H9 (cell line): ENCODE results near the gene RGS9. TPM values are rescaled to one million over a fixed set of nuclear protein-coding genes. Genes with fewer than 3 reads are reported as not detected.
A peak's percentile ranks its signal among the peaks of the same experiment; 100 is the strongest.

Experiments used
- DNase-seq: peaks from one replicate; pipeline ENCODE4 v3.0.0-alpha.2; 2017
- H2AFZ ChIP-seq: one replicate; pipeline ENCODE4 v1.6.1; 2013; ENCODE audit warnings: mild to moderate bottlenecking, low read length, control low read depth, moderate library complexity
- H2AK5ac ChIP-seq: 2 replicates; pipeline ENCODE4 v1.6.1; 2013; ENCODE audit warnings: low read length, control low read depth, mixed read lengths; ENCODE audit not compliant: insufficient read length
- H2BK120ac ChIP-seq: one replicate; pipeline ENCODE4 v1.6.1; 2013; ENCODE audit warnings: low read depth, mild to moderate bottlenecking, low read length, control low read depth, inconsistent platforms; ENCODE audit not compliant: poor library complexity, severe bottlenecking
- H2BK12ac ChIP-seq: 2 replicates; pipeline ENCODE4 v1.6.1; 2013; ENCODE audit warnings: low read length, control low read depth, mixed read lengths, low read depth; ENCODE audit not compliant: insufficient read length
- H2BK15ac ChIP-seq: 2 replicates; pipeline ENCODE4 v1.6.1; 2013; ENCODE audit warnings: low read depth, low read length, control low read depth
- H2BK20ac ChIP-seq: one replicate; pipeline ENCODE4 v1.6.1; 2013; ENCODE audit warnings: low read depth, mild to moderate bottlenecking, low read length, control low read depth, inconsistent platforms; ENCODE audit not compliant: poor library complexity, severe bottlenecking
- H2BK5ac ChIP-seq: 2 replicates; pipeline ENCODE4 v1.6.1; 2013; ENCODE audit warnings: low read length, control low read depth, mixed read lengths; ENCODE audit not compliant: insufficient read length
- H3K14ac ChIP-seq: 2 replicates; pipeline ENCODE4 v1.6.1; 2013; ENCODE audit warnings: low read length, control low read depth; ENCODE audit not compliant: insufficient read depth
- H3K18ac ChIP-seq: 2 replicates; pipeline ENCODE4 v1.6.1; 2013; ENCODE audit warnings: low read depth, mild to moderate bottlenecking, mixed read lengths, low read length, control low read depth; ENCODE audit not compliant: insufficient read length
- H3K23ac ChIP-seq: 2 replicates; pipeline ENCODE4 v1.6.1; 2013; ENCODE audit warnings: low read length, control low read depth, mixed read lengths, low read depth; ENCODE audit not compliant: insufficient read length
- H3K23me2 ChIP-seq: 2 replicates; pipeline ENCODE4 v1.6.1; 2013; ENCODE audit warnings: low read depth, mild to moderate bottlenecking, mixed read lengths, low read length, control low read depth; ENCODE audit not compliant: insufficient read length, poor library complexity, severe bottlenecking
- H3K27ac ChIP-seq: 2 replicates; pipeline ENCODE4 v1.5.1; 2013; ENCODE audit warnings: low read length, control low read depth, mixed read lengths, low read depth; ENCODE audit not compliant: insufficient read length
- H3K27me3 ChIP-seq: 2 replicates; pipeline ENCODE4 v1.6.1; 2013; ENCODE audit warnings: low read length, control low read depth, inconsistent platforms; ENCODE audit not compliant: insufficient read depth
- H3K4ac ChIP-seq: 2 replicates; pipeline ENCODE4 v1.6.1; 2013; ENCODE audit warnings: low read depth, mild to moderate bottlenecking, control low read depth, inconsistent platforms, low read length, moderate library complexity
- H3K4me1 ChIP-seq: 2 replicates; pipeline ENCODE4 v1.6.1; 2013; ENCODE audit warnings: low read length, control low read depth, inconsistent platforms; ENCODE audit not compliant: insufficient read depth
- H3K4me2 ChIP-seq: 2 replicates; pipeline ENCODE4 v1.6.1; 2013; ENCODE audit warnings: low read length, control low read depth, mixed read lengths; ENCODE audit not compliant: insufficient read length, insufficient read depth
- H3K56ac ChIP-seq: 2 replicates; pipeline ENCODE4 v1.6.1; 2013; ENCODE audit warnings: low read depth, mild to moderate bottlenecking, mixed read lengths, low read length, control low read depth; ENCODE audit not compliant: insufficient read length
- H3K79me1 ChIP-seq: 2 replicates; pipeline ENCODE4 v1.6.1; 2013; ENCODE audit warnings: low read depth, mild to moderate bottlenecking, moderate library complexity, low read length, control low read depth, inconsistent platforms; ENCODE audit not compliant: insufficient read depth, poor library complexity, severe bottlenecking
- H3K79me2 ChIP-seq: 2 replicates; pipeline ENCODE4 v1.6.1; 2013; ENCODE audit warnings: low read length, control low read depth, inconsistent platforms; ENCODE audit not compliant: insufficient read depth
- H3K9ac ChIP-seq: 2 replicates; pipeline ENCODE4 v1.6.1; 2013; ENCODE audit warnings: low read length, control low read depth, mixed read lengths; ENCODE audit not compliant: insufficient read length; ENCODE audit errors: extremely low read depth
- H3K9me3 ChIP-seq: one replicate; pipeline ENCODE4 v1.6.1; 2013; ENCODE audit warnings: low read depth, low read length, inconsistent platforms; ENCODE audit not compliant: control insufficient read depth
- H3T11ph ChIP-seq: one replicate; pipeline ENCODE4 v1.6.1; 2013; ENCODE audit warnings: mild to moderate bottlenecking, low read length, control low read depth, inconsistent platforms
- H4K20me1 ChIP-seq: one replicate; pipeline ENCODE4 v1.6.1; 2013; ENCODE audit not compliant: control insufficient read depth, insufficient read length, insufficient read depth
- H4K5ac ChIP-seq: 2 replicates; pipeline ENCODE4 v1.6.1; 2013; ENCODE audit warnings: low read depth, mild to moderate bottlenecking, mixed read lengths, low read length, control low read depth; ENCODE audit not compliant: insufficient read length
- H4K8ac ChIP-seq: replicated peaks from 2 replicates; pipeline ENCODE4 v1.6.1; 2013; ENCODE audit warnings: low read length, control low read depth, mixed read lengths, low read depth; ENCODE audit not compliant: insufficient read length
- H4K91ac ChIP-seq: 2 replicates; pipeline ENCODE4 v1.6.1; 2013; ENCODE audit warnings: low read depth, mild to moderate bottlenecking, moderate library complexity, mixed read lengths, low read length, control low read depth; ENCODE audit not compliant: insufficient read length
- H3K27ac Mint-ChIP-seq, 3 experiments: 2 replicates in 2 of 3; 3 replicates in 1 of 3; pipeline ENCODE4 v1.8.0; 2020 to 2021; ENCODE audit warnings: mixed read lengths in 3 of 3, mild to moderate bottlenecking in 1 of 3, moderate library complexity in 1 of 3
- H3K27me3 Mint-ChIP-seq: 2 replicates; pipeline ENCODE4 v1.8.0; 2021; ENCODE audit warnings: low read depth, mild to moderate bottlenecking, moderate library complexity, mixed read lengths
- H3K36me3 Mint-ChIP-seq, 3 experiments: 2 replicates in 2 of 3; 3 replicates in 1 of 3; pipeline ENCODE4 v1.8.0; 2020 to 2021; ENCODE audit warnings: low read depth in 3 of 3, mixed read lengths in 3 of 3; ENCODE audit not compliant: insufficient read depth in 1 of 3
- H3K4me1 Mint-ChIP-seq, 2 experiments: 2 replicates each; pipeline ENCODE4 v1.8.0; 2020; ENCODE audit warnings: mixed read lengths in 2 of 2
- H3K4me3 Mint-ChIP-seq, 2 experiments: 2 replicates in 1 of 2; 3 replicates in 1 of 2; pipeline ENCODE4 v1.8.0; 2020 to 2021; ENCODE audit warnings: mild to moderate bottlenecking in 2 of 2, mixed read lengths in 2 of 2, moderate library complexity in 1 of 2
- H3K9me3 Mint-ChIP-seq, 2 experiments: 2 replicates in 1 of 2; 3 replicates in 1 of 2; pipeline ENCODE4 v1.8.0; 2020; ENCODE audit warnings: mild to moderate bottlenecking in 2 of 2, mixed read lengths in 2 of 2, moderate library complexity in 1 of 2
- CTCF ChIP-seq: fragments of 200-600 bp; sonication (generic); conservative IDR thresholded peaks from 3 replicates; pipeline ENCODE4 v1.8.0; 2021; ENCODE audit warnings: antibody characterized with exemption, mild to moderate bottlenecking
- WGBS: extraction: QIAGEN DNeasy Blood & Tissue Kit; methylation state at CpG from one replicate; pipeline ENCODE4 v1.1.7; 2013; ENCODE audit warnings: missing lambda C conversion rate, low lambda C conversion rate, mixed read lengths; ENCODE audit not compliant: insufficient read length; ENCODE audit errors: extremely low coverage; 5-methylcytosine and 5-hydroxymethylcytosine counted together
- total RNA-seq: library from RNA; stranded (reverse); gene quantifications from 2 replicates; pipeline ENCODE4 v1.2.1, GENCODE V29; 2021

The RGS9 gene
- total RNA-seq, 1 experiment from 2014 or later, result 12.0 TPM

- H3K27me3 Mint-ChIP-seq, result no peaks in the 10 kb centered on the region
- no peaks in the 10 kb centered on the region; the same call in 1 of the 2 replicates for H3K4me1 ChIP-seq
- peak; percentile 47 for DNase-seq
- no peak overlapping the region for H3K56ac ChIP-seq
- no peak overlapping the region for H4K91ac ChIP-seq
- H3K27ac Mint-ChIP-seq, result no peak overlapping the region; a peak in 1 of 7 replicates
- H3K18ac ChIP-seq, result no peak overlapping the region
- no peaks in the 10 kb centered on the region; a peak in 1 of 7 replicates for H3K36me3 Mint-ChIP-seq
- WGBS, result no CpG with 5 or more reads among the region's 5 CpGs
- no peaks in the 10 kb centered on the region for H3K27me3 ChIP-seq
- H2BK5ac ChIP-seq, result no peak overlapping the region
- no peak overlapping the region for H2BK120ac ChIP-seq
- H3K4me1 Mint-ChIP-seq, result peaks cover 9% of the 10 kb centered on the region in 2 experiments
- H2BK15ac ChIP-seq, result no peak overlapping the region
- H4K8ac ChIP-seq, result no peak overlapping the region
- no peak overlapping the region for H2AK5ac ChIP-seq
- no peak overlapping the region for H3K14ac ChIP-seq
- H4K20me1 ChIP-seq, result no peaks in the 10 kb centered on the region
- TF ChIP-seq CTCF, result no peak
- no peak overlapping the region for H3K4ac ChIP-seq
- no peak overlapping the region for H3T11ph ChIP-seq
- no peak overlapping the region for H2BK12ac ChIP-seq
- no peak overlapping the region for H4K5ac ChIP-seq
- no peaks in the 10 kb centered on the region for H3K23me2 ChIP-seq
- no peaks in the 10 kb centered on the region for H3K9me3 Mint-ChIP-seq
- H2BK20ac ChIP-seq, result no peak overlapping the region
- H3K79me1 ChIP-seq, result no peaks in the 10 kb centered on the region
- no peaks in the 10 kb centered on the region for H3K79me2 ChIP-seq
- no peak overlapping the region for H3K27ac ChIP-seq
- H3K4me2 ChIP-seq, result no peak overlapping the region
- no peak overlapping the region for H3K4me3 Mint-ChIP-seq
- no peak overlapping the region for H2AFZ ChIP-seq
- no peak overlapping the region for H3K23ac ChIP-seq
- H3K9me3 ChIP-seq, result no peaks in the 10 kb centered on the region
- H3K9ac ChIP-seq, result no peak overlapping the region
These were observed 26.9 kb downstream of the RGS9 start for GRCh38 chr17:65163990-65164495.
